H1 (cell line): ENCODE results near the gene R3HDM2. TPM values are rescaled to one million over a fixed set of nuclear protein-coding genes. Genes with fewer than 3 reads are reported as not detected.

Source experiments
- CTCF ChIA-PET: fragments of 300-600 bp; sonication (Branson Sonifier 250); formaldehyde crosslinking; loops from one replicate; lab custom pipeline; 2021; ENCODE audit not compliant: partially characterized antibody; lab: Charles Lee
- POLR2A ChIA-PET: fragments of 300-600 bp; sonication (Branson Sonifier 250); formaldehyde crosslinking; loops from one replicate; lab custom pipeline; 2021; ENCODE audit warnings: inconsistent platforms; ENCODE audit not compliant: partially characterized antibody; lab: Charles Lee
- DNase-seq, 2 experiments: peaks; one replicate each; pipeline versions ENCODE4 v3.0.0 to v3.0.0-alpha.2; 2010 to 2022; ENCODE audit warnings: low spot score in 2 of 2, low read depth in 1 of 2, mixed read lengths in 1 of 2
- FAIRE-seq: peaks from 2 replicates; lab custom pipeline; 2011; peaks lifted over from hg19 to GRCh38; lab: Jason Lieb, UNC
- H2AFZ ChIP-seq: 2 replicates; pipeline ENCODE4 v1.8.1; 2012; ENCODE audit warnings: low read length, inconsistent platforms
- H2AK5ac ChIP-seq: 2 replicates; pipeline ENCODE4 v1.6.1; 2013; ENCODE audit warnings: low read depth, low read length
- H2BK120ac ChIP-seq: replicated peaks from 2 replicates; pipeline ENCODE3; 2013; ENCODE audit warnings: low read depth, low read length, inconsistent platforms
- H2BK12ac ChIP-seq: 2 replicates; pipeline ENCODE4 v1.6.1; 2013; ENCODE audit warnings: low read depth, low read length
- H2BK15ac ChIP-seq: 2 replicates; pipeline ENCODE4 v1.6.1; 2013; ENCODE audit warnings: low read length
- H2BK20ac ChIP-seq: 2 replicates; pipeline ENCODE4 v1.6.1; 2013; ENCODE audit warnings: low read length
- H2BK5ac ChIP-seq: 2 replicates; pipeline ENCODE4 v1.6.1; 2013; ENCODE audit warnings: low read depth, low read length
- H3K14ac ChIP-seq: 2 replicates; pipeline ENCODE4 v1.6.1; 2013; ENCODE audit warnings: inconsistent platforms; ENCODE audit not compliant: insufficient read length
- H3K18ac ChIP-seq: 2 replicates; pipeline ENCODE4 v1.6.1; 2013; ENCODE audit warnings: low read length; ENCODE audit errors: extremely low read depth
- H3K23ac ChIP-seq: 2 replicates; pipeline ENCODE4 v1.6.1; 2013; ENCODE audit warnings: inconsistent platforms; ENCODE audit not compliant: insufficient read length
- H3K23me2 ChIP-seq: 2 replicates; pipeline ENCODE4 v1.6.1; 2013; ENCODE audit warnings: low read depth, low read length
- H3K27ac ChIP-seq: 2 replicates; pipeline ENCODE4 v1.6.1; 2011; ENCODE audit warnings: low read depth, low read length, inconsistent platforms
- H3K27me3 ChIP-seq, 4 experiments: replicated peaks in 1 of 4; 1 replicate in 1 of 4; 2 replicates in 3 of 4; pipeline versions ENCODE4 v1.6.1 to v1.8.1; 2011 to 2013; ENCODE audit warnings: low read length in 3 of 4, mild to moderate bottlenecking in 3 of 4, inconsistent platforms in 2 of 4, mixed read lengths in 2 of 4, moderate library complexity in 1 of 4; ENCODE audit not compliant: control insufficient read depth in 3 of 4, insufficient read depth in 3 of 4; ENCODE audit errors: extremely low read depth in 1 of 4
- H3K36me3 ChIP-seq, 4 experiments: 2 replicates each; pipeline versions ENCODE4 v1.6.1 to v1.8.1; 2011 to 2013; ENCODE audit warnings: mild to moderate bottlenecking in 4 of 4, low read length in 3 of 4, moderate library complexity in 2 of 4, control low read depth in 1 of 4, inconsistent platforms in 1 of 4; ENCODE audit not compliant: insufficient read depth in 4 of 4, control insufficient read depth in 2 of 4
- H3K4ac ChIP-seq: replicated peaks from 2 replicates; pipeline ENCODE3; 2013; ENCODE audit warnings: low read length, low read depth, mixed read lengths, inconsistent platforms; ENCODE audit not compliant: insufficient read length
- H3K4me1 ChIP-seq, 4 experiments: replicated peaks in 1 of 4; 1 replicate in 1 of 4; 2 replicates in 3 of 4; pipeline versions ENCODE4 v1.6.1 to v1.8.1; 2011 to 2013; ENCODE audit warnings: low read length in 3 of 4, inconsistent platforms in 2 of 4, mixed read lengths in 1 of 4; ENCODE audit not compliant: insufficient read depth in 4 of 4, control insufficient read depth in 3 of 4
- H3K4me2 ChIP-seq, 2 experiments: 2 replicates each; pipeline versions ENCODE4 v1.6.1 to v1.8.1; 2011 to 2013; ENCODE audit warnings: low read depth in 2 of 2, low read length in 2 of 2, control low read depth in 1 of 2, inconsistent platforms in 1 of 2, mild to moderate bottlenecking in 1 of 2; ENCODE audit not compliant: insufficient read depth in 1 of 2
- H3K4me3 ChIP-seq, 4 experiments: fragments of 200-600, 300-600 bp in 1 of 4; sonication (generic), shearing (Covaris generic), sonication (Bioruptor Twin) in 1 of 4; 2 replicates each; pipeline versions ENCODE4 v1.5.1 to v1.8.1; 2011 to 2016; ENCODE audit warnings: low read length in 4 of 4, low read depth in 3 of 4, control low read depth in 2 of 4, inconsistent platforms in 2 of 4, mild to moderate bottlenecking in 2 of 4, mixed read lengths in 1 of 4, moderate library complexity in 1 of 4; ENCODE audit not compliant: insufficient read depth in 2 of 4; ENCODE audit errors: extremely low read depth in 1 of 4
- H3K56ac ChIP-seq: replicated peaks from 2 replicates; pipeline ENCODE3; 2013; ENCODE audit warnings: low read depth, mild to moderate bottlenecking, mixed read lengths, low read length, inconsistent platforms; ENCODE audit not compliant: insufficient read length
- H3K79me1 ChIP-seq: 2 replicates; pipeline ENCODE4 v1.6.1; 2013; ENCODE audit warnings: low read depth, low read length, control low read depth
- H3K79me2 ChIP-seq, 2 experiments: 2 replicates each; pipeline versions ENCODE4 v1.6.1 to v1.8.1; 2012 to 2013; ENCODE audit warnings: low read length in 2 of 2, mild to moderate bottlenecking in 2 of 2, inconsistent platforms in 1 of 2; ENCODE audit not compliant: insufficient read depth in 2 of 2, control insufficient read depth in 1 of 2
- H3K9ac ChIP-seq, 4 experiments: replicated peaks in 1 of 4; 1 replicate in 1 of 4; 2 replicates in 3 of 4; pipeline versions ENCODE4 v1.6.1 to v1.8.1; 2011 to 2013; ENCODE audit warnings: low read depth in 3 of 4, low read length in 3 of 4, control low read depth in 2 of 4, mild to moderate bottlenecking in 2 of 4, moderate library complexity in 2 of 4, inconsistent platforms in 1 of 4; ENCODE audit errors: extremely low read depth in 1 of 4
- H3K9me3 ChIP-seq, 2 experiments: 2 replicates each; pipeline versions ENCODE4 v1.6.1 to v1.8.1; 2012 to 2013; ENCODE audit warnings: mild to moderate bottlenecking in 2 of 2, moderate library complexity in 2 of 2, control low read depth in 1 of 2, inconsistent platforms in 1 of 2, low read depth in 1 of 2, low read length in 1 of 2, mixed read lengths in 1 of 2; ENCODE audit not compliant: insufficient read depth in 2 of 2
- H4K20me1 ChIP-seq, 2 experiments: replicated peaks in 1 of 2; 2 replicates each; pipeline versions ENCODE3 to v1.8.1; 2011 to 2013; ENCODE audit warnings: inconsistent platforms in 2 of 2, low read length in 2 of 2, mild to moderate bottlenecking in 1 of 2; ENCODE audit not compliant: insufficient read depth in 2 of 2, control insufficient read depth in 1 of 2
- H4K5ac ChIP-seq: 2 replicates; pipeline ENCODE4 v1.6.1; 2013; ENCODE audit warnings: low read length, low read depth, mixed read lengths, inconsistent platforms; ENCODE audit not compliant: insufficient read length
- H4K8ac ChIP-seq: 2 replicates; pipeline ENCODE4 v1.8.0; 2013; ENCODE audit warnings: mild to moderate bottlenecking, moderate library complexity, low read length, inconsistent platforms; ENCODE audit not compliant: insufficient read depth; ENCODE audit errors: extremely low read depth
- H4K91ac ChIP-seq: replicated peaks from 2 replicates; pipeline ENCODE3; 2013; ENCODE audit warnings: low read length, mixed read lengths, inconsistent platforms; ENCODE audit not compliant: insufficient read length
- CBX8 ChIP-seq: fragments of 300-800, 300-1000 bp; sonication (generic); IDR thresholded peaks from 2 replicates; pipeline ENCODE4 v1.7.1; 2016; ENCODE audit warnings: low read depth, low read length, borderline replicate concordance
- CHD1 ChIP-seq: IDR thresholded peaks from 2 replicates; pipeline ENCODE4 v1.6.1; 2012; ENCODE audit warnings: low read depth, low read length, improper control_type of control experiment
- CREB1 ChIP-seq: IDR thresholded peaks from 2 replicates; pipeline ENCODE4 v1.6.1; 2012; ENCODE audit warnings: inconsistent platforms
- FOSL1 ChIP-seq: IDR thresholded peaks from 2 replicates; pipeline ENCODE4 v1.6.1; 2011; ENCODE audit warnings: mild to moderate bottlenecking, low read depth, low read length, moderate library complexity; ENCODE audit not compliant: insufficient read depth
- KDM1A ChIP-seq: fragments of 200-600, 300-600 bp; sonication (generic); IDR thresholded peaks from 2 replicates; pipeline ENCODE4 v1.7.1; 2016; ENCODE audit warnings: mild to moderate bottlenecking, low read length, borderline replicate concordance
- RAD21 ChIP-seq, 2 experiments: IDR thresholded peaks in 1 of 2; conservative IDR thresholded peaks in 1 of 2; 2 replicates each; pipeline ENCODE4 v1.6.1; 2011; ENCODE audit warnings: low read depth in 2 of 2, low read length in 2 of 2, improper control_type of control experiment in 1 of 2, inconsistent platforms in 1 of 2, mild to moderate bottlenecking in 1 of 2, moderate library complexity in 1 of 2
- RBBP5 ChIP-seq: IDR thresholded peaks from 2 replicates; pipeline ENCODE4 v1.7.1; 2012; ENCODE audit warnings: low read depth, mild to moderate bottlenecking, inconsistent platforms, low read length, moderate library complexity, borderline replicate concordance
- RFX5 ChIP-seq: IDR thresholded peaks from 2 replicates; pipeline ENCODE4 v1.6.1; 2011; ENCODE audit warnings: low read depth, low read length, improper control_type of control experiment, borderline replicate concordance
- RNF2 ChIP-seq: fragments of 200-900, 300-1000 bp; sonication (generic); IDR thresholded peaks from 2 replicates; pipeline ENCODE4 v1.7.1; 2016; ENCODE audit warnings: borderline replicate concordance, low read depth, mild to moderate bottlenecking, antibody characterized with exemption, low read length; ENCODE audit not compliant: poor library complexity, severe bottlenecking; ENCODE audit errors: missing control alignments
- SIX5 ChIP-seq: IDR thresholded peaks from 2 replicates; pipeline ENCODE4 v1.6.1; 2011; ENCODE audit warnings: mild to moderate bottlenecking, low read depth, low read length
- SRF ChIP-seq: IDR thresholded peaks from 2 replicates; pipeline ENCODE4 v1.6.1; 2011; ENCODE audit warnings: mild to moderate bottlenecking, low read depth, low read length, moderate library complexity
- WGBS, 2 experiments: shearing (Covaris generic) in 1 of 2; methylation state at CpG; one replicate each; pipeline versions ENCODE4 v1.1.6 to v1.1.7; 2013 to 2015; ENCODE audit warnings: low lambda C conversion rate in 2 of 2, mixed read lengths in 2 of 2, inconsistent platforms in 1 of 2, low coverage in 1 of 2, missing lambda C conversion rate in 1 of 2; ENCODE audit not compliant: insufficient replicate concordance in 2 of 2, insufficient coverage in 1 of 2, insufficient read length in 1 of 2; ENCODE audit errors: extremely low coverage in 1 of 2, missing lambda C conversion rate in 1 of 2; 5-methylcytosine and 5-hydroxymethylcytosine counted together
- polyA plus RNA-seq, 7 experiments: library from polyadenylated mRNA; depleted of rRNA in 3 of 7; stranded (reverse) in 5 of 7; unstranded in 2 of 7; fragments of >200 nt in 5 of 7; fragments of 200-250 nt in 2 of 7; gene quantifications; 1 replicate in 5 of 7; 2 replicates in 1 of 7; 4 replicates in 1 of 7; pipeline versions ENCODE4 v1.2.1 to v1.2.3, GENCODE V29; 2011 to 2013; ENCODE audit warnings: missing spikeins in 2 of 7, mixed read lengths in 2 of 7
- total RNA-seq: library from RNA; stranded (reverse); fragmentation: NEBNext Ultra II Directional; extraction: Animal tissue kit (Norgen Biotek cat#: 25700); gene quantifications from 2 replicates; pipeline ENCODE4 v1.2.1, GENCODE V29; 2021

The R3HDM2 gene
- total and polyA plus RNA-seq, 2 of the 8 experiments (the other 6 are each of a cell fraction or from before 2014, with no cell fraction given), result 25.6 to 27.0 TPM

GRCh38 chr12:57204454-57204853 is 226.4 kb downstream of the R3HDM2 start:
- Histone ChIP-seq H3K4me1 (no peaks in the 10 kb centered on the region), H3K4me3 (no peak overlapping the region), H2BK15ac (no peak overlapping the region), H3K79me1 (no peaks in the 10 kb centered on the region; the same call in 1 of the 2 replicates), H2AK5ac (no peak overlapping the region), H3K9me3 (no peaks in the 10 kb centered on the region), H4K20me1 (peaks cover 10 to 22% of the 10 kb centered on the region in 2 experiments), H3K79me2 (no peaks in the 10 kb centered on the region), H3K4me2 (no peak overlapping the region), H2BK120ac (no peak overlapping the region), H2BK12ac (no peak overlapping the region), H2BK5ac (no peak overlapping the region; the same call in 1 of the 2 replicates), H3K9ac (no peak overlapping the region), H3K27me3 (no peaks in the 10 kb centered on the region), H2BK20ac (no peak overlapping the region), H3K23ac (no peak overlapping the region), H4K91ac (no peak overlapping the region), H4K8ac (peak overlapping the region; percentile 68; the same call in 1 of the 2 replicates), H3K18ac (no peak overlapping the region), H3K27ac (no peak overlapping the region), H3K4ac (no peak overlapping the region), H3K23me2 (no peaks in the 10 kb centered on the region), H3K56ac (no peak overlapping the region), H3K14ac (no peak overlapping the region), H2AFZ (no peak overlapping the region), H3K36me3 (peaks cover 32 to 86% (median 71%) of the 10 kb centered on the region in 4 experiments), H4K5ac (no peak overlapping the region)
- 91% methylated on average over 19 of the region's 19 CpGs; no CpG with 5 or more reads in 1 of the 2 experiments for WGBS, 2 experiments
- CTCF ChIA-PET, result no interaction called here
- POLR2A ChIA-PET, result interaction anchor here (3.5 kb wide), 1 partner anchor 10 kb away, joined by 7 read pairs; no protein-coding TSS in a partner anchor
- no peak for FAIRE-seq
- no peak for TF ChIP-seq SIX5
- no peak for TF ChIP-seq RNF2
- TF ChIP-seq SRF, result no peak
- no peak for TF ChIP-seq FOSL1
- no peak for TF ChIP-seq RAD21 (IDR thresholded peaks at IDR 0.05 in 1 of 2, conservative IDR thresholded peaks at IDR 0.05 in 1 of 2; ENCODE audit: low read depth in 2 of 2, low read length in 2 of 2)
- TF ChIP-seq CREB1, result no peak
- no peak for TF ChIP-seq CHD1
- no peak for TF ChIP-seq RFX5
- no peak for TF ChIP-seq CBX8
- TF ChIP-seq RBBP5, result no peak
- TF ChIP-seq KDM1A, result no peak
- no peak for DNase-seq
